Left renal pelvis (tissue), 4 donors: ENCODE results near the gene C15orf40. TPM values are rescaled to one million over a fixed set of nuclear protein-coding genes. Genes with fewer than 3 reads are reported as not detected.
A peak's percentile ranks its signal among the peaks of the same experiment; 100 is the strongest.
"Not testable (repeated sequence)": the region's sequence is repeated elsewhere in the genome, so short reads cannot be mapped to it uniquely, and the experiment has no call there.

ENCODE experiments used
- DNase-seq, 4 donors: peaks; one replicate each; pipeline ENCODE4 v3.0.0-alpha.2; 2013; ENCODE audit warnings: low read depth in 4 of 4, low spot score in 3 of 4
- polyA plus RNA-seq, 4 donors: library from polyadenylated mRNA; unstranded; fragments of 120-200 nt; gene quantifications; one replicate each; pipeline ENCODE4 v1.2.1, GENCODE V29; 2013; ENCODE audit not compliant: insufficient read length in 4 of 4

The C15orf40 gene
- polyA plus RNA-seq = 10 to 100 TPM; 23.4 to 32.5 (median 28.8) TPM

GRCh38 chr15:83011271-83012075 lies at the start of gene C15orf40:
Gene C15orf40, minus strand, starts transcription at chr15:83011639. Its CDS starts 32 bp downstream, at chr15:83011607.
- DNase-seq = peak; percentile 79 to 85 (median 82)

GRCh38 chr15:83057696-83058376 lies 46.4 kb upstream of the C15orf40 start:
- DNase-seq = no peak

- DNase-seq = no peak
These were observed 45.6 kb upstream of the C15orf40 start for GRCh38 chr15:83057002-83057401.

GRCh38 chr15:83053151-83053550 lies 41.7 kb upstream of the C15orf40 start:
- no peak for DNase-seq

- no peak for DNase-seq
These were observed 35.2 kb upstream of the C15orf40 start for GRCh38 chr15:83046558-83047127.

GRCh38 chr15:83044156-83044555 lies 32.7 kb upstream of the C15orf40 start:
- no peak for DNase-seq

GRCh38 chr15:83039206-83039605 lies 27.8 kb upstream of the C15orf40 start:
- DNase-seq = no peak

GRCh38 chr15:83036253-83036652 lies 24.8 kb upstream of the C15orf40 start:
- DNase-seq = no peak

- not testable (repeated sequence) for DNase-seq
These were observed 19.8 kb upstream of the C15orf40 start for GRCh38 chr15:83031234-83031633.

- no peak for DNase-seq
These were observed 18.6 kb upstream of the C15orf40 start for GRCh38 chr15:83030021-83030420.

GRCh38 chr15:83018436-83018835 lies 7.0 kb upstream of the C15orf40 start:
- DNase-seq = no peak

- no peak for DNase-seq
These were observed 5.5 kb upstream of the C15orf40 start for GRCh38 chr15:83016906-83017305.

- DNase-seq = no peak
These were observed 3.9 kb upstream of the C15orf40 start for GRCh38 chr15:83015361-83015760.

- no peak for DNase-seq
These were observed 2.8 kb upstream of the C15orf40 start for GRCh38 chr15:83014205-83014653.

- no peak for DNase-seq
These were observed 1.2 kb upstream of the C15orf40 start for GRCh38 chr15:83012636-83013035.

GRCh38 chr15:83012076-83012426 lies 612 bp upstream of the C15orf40 start:
- DNase-seq = no peak

GRCh38 chr15:83010709-83011270 lies 649 bp downstream of the C15orf40 start:
- DNase-seq = peak in 3 of 4 donors; percentile 49 to 59 (median 54)

GRCh38 chr15:83000672-83001031 lies 10.8 kb downstream of the C15orf40 start:
- DNase-seq = not testable (repeated sequence)

GRCh38 chr15:82999905-83000671 lies 11.4 kb downstream of the C15orf40 start:
- peak in 1 of 4 donors; percentile 39 for DNase-seq

GRCh38 chr15:82999426-82999825 lies 12.0 kb downstream of the C15orf40 start:
- DNase-seq = no peak
